K562 (cell line): ENCODE results near the gene NLRP12. TPM values are rescaled to one million over a fixed set of nuclear protein-coding genes. Genes with fewer than 3 reads are reported as not detected.

Experiments
- ATAC-seq: fragments of 200-7000 bp; cut with Tn5 transposase; 3 replicates; pipeline ENCODE4 v1.9.1; 2020; ENCODE audit warnings: moderate library complexity
- BruUV-seq: library from RNA; stranded (reverse); fragments of 400-500 nt; replicated peaks from 2 replicates; lab custom pipeline; 2021; lab: Mats Ljungman, UMichigan
- CTCF ChIA-PET: fragments of 300-600 bp; formaldehyde crosslinking; extraction: SDS; loops from one replicate; lab custom pipeline; 2021; ENCODE audit warnings: low intra/inter-chr PET ratio; lab: Yijun Ruan, JAX
- POLR2A ChIA-PET: fragments of 300-600, 350-650 bp; sonication (Branson Sonifier 250); formaldehyde crosslinking; extraction: SDS; loops from one replicate; lab custom pipeline; 2021; ENCODE audit warnings: antibody characterized with exemption, inconsistent platforms; lab: Yijun Ruan, JAX
- DNase-seq, 4 experiments: peaks; one replicate each; pipeline versions ENCODE4 v3.0.0 to v3.0.0-alpha.2; 2011 to 2018; ENCODE audit warnings: low spot score in 3 of 4, mixed read lengths in 3 of 4; ENCODE audit errors: extremely low read depth in 1 of 4
- FAIRE-seq: peaks from 2 replicates; lab custom pipeline; 2011; peaks lifted over from hg19 to GRCh38; lab: Jason Lieb, UNC
- H2AFZ ChIP-seq: 2 replicates; pipeline ENCODE4 v1.6.0; 2011; ENCODE audit warnings: low read depth, low read length, control low read depth, inconsistent platforms
- H3K27ac ChIP-seq: fragments of 200-600 bp; 3 replicates; pipeline ENCODE4 v1.8.0; 2011; ENCODE audit warnings: low read depth, mild to moderate bottlenecking, control low read depth, inconsistent platforms, low read length, moderate library complexity, mixed read lengths; ENCODE audit errors: extremely low read depth
- H3K27me3 ChIP-seq, 2 experiments: fragments of 300-600 bp in 1 of 2; 2 replicates in 1 of 2; 3 replicates in 1 of 2; pipeline versions ENCODE4 v1.6.0 to v1.8.0; 2011; ENCODE audit warnings: inconsistent platforms in 2 of 2, low read length in 2 of 2, mild to moderate bottlenecking in 1 of 2, mixed read lengths in 1 of 2, moderate library complexity in 1 of 2; ENCODE audit not compliant: control insufficient read depth in 2 of 2, insufficient read depth in 2 of 2
- H3K36me3 ChIP-seq: fragments of 300-600 bp; 3 replicates; pipeline ENCODE4 v1.8.0; 2011; ENCODE audit warnings: mild to moderate bottlenecking, low read length, inconsistent platforms; ENCODE audit not compliant: control insufficient read depth, insufficient read depth
- H3K4me1 ChIP-seq, 2 experiments: fragments of 200-600 bp in 1 of 2; replicated peaks in 1 of 2; 2 replicates in 1 of 2; 3 replicates in 1 of 2; pipeline versions ENCODE4 v1.5.1 to v1.8.0; 2011; ENCODE audit warnings: inconsistent platforms in 2 of 2, low read length in 2 of 2, mild to moderate bottlenecking in 1 of 2, mixed read lengths in 1 of 2, moderate library complexity in 1 of 2; ENCODE audit not compliant: control insufficient read depth in 2 of 2, insufficient read depth in 2 of 2
- H3K4me2 ChIP-seq: 2 replicates; pipeline ENCODE4 v1.6.1; 2011; ENCODE audit warnings: low read length, control low read depth, inconsistent platforms, mixed read lengths; ENCODE audit not compliant: insufficient read depth
- H3K4me3 ChIP-seq: fragments of 200-600 bp; sonication (generic), shearing (Covaris generic); 2 replicates; pipeline ENCODE4 v1.5.1; 2016; ENCODE audit warnings: control low read depth, inconsistent platforms
- H3K79me2 ChIP-seq: fragments of 200-600 bp; 3 replicates; pipeline ENCODE4 v1.8.0; 2011; ENCODE audit warnings: low read length, inconsistent platforms; ENCODE audit not compliant: control insufficient read depth, insufficient read depth
- H3K9ac ChIP-seq, 2 experiments: 2 replicates each; pipeline versions ENCODE4 v1.6.0 to v1.6.1; 2011; ENCODE audit warnings: low read depth in 2 of 2, low read length in 2 of 2, control low read depth in 1 of 2, inconsistent platforms in 1 of 2, mild to moderate bottlenecking in 1 of 2, mixed read lengths in 1 of 2; ENCODE audit not compliant: insufficient read depth in 1 of 2
- H3K9me1 ChIP-seq: one replicate; pipeline ENCODE4 v1.6.0; 2011; ENCODE audit warnings: inconsistent platforms, mild to moderate bottlenecking, low read length, moderate library complexity; ENCODE audit not compliant: control insufficient read depth, insufficient read depth
- H3K9me3 ChIP-seq: replicated peaks from 2 replicates; pipeline ENCODE4 v1.5.1; 2011; ENCODE audit warnings: low read depth, low read length, inconsistent platforms; ENCODE audit not compliant: control insufficient read depth, insufficient read depth
- H4K20me1 ChIP-seq: replicated peaks from 2 replicates; pipeline ENCODE4 v1.6.1; 2011; ENCODE audit warnings: low read length, inconsistent platforms, mixed read lengths; ENCODE audit not compliant: control insufficient read depth, insufficient read depth
- CHD1 ChIP-seq: fragments of 200-600 bp; sonication (generic); IDR thresholded peaks from one replicate; pipeline ENCODE4 v1.6.1; 2012; ENCODE audit warnings: mild to moderate bottlenecking, moderate library complexity, low read length, inconsistent platforms
- HEY1 ChIP-seq: fragments of 250-450 bp; sonication (Bioruptor Pico); IDR thresholded peaks from 2 replicates; pipeline ENCODE4 v1.5.0; 2020; ENCODE audit warnings: mild to moderate bottlenecking, moderate library complexity, borderline replicate concordance
- HIVEP1 ChIP-seq: fragments of 250-450 bp; sonication (Bioruptor Pico); IDR thresholded peaks from 2 replicates; pipeline ENCODE4 v1.4.0; 2020; ENCODE audit warnings: mild to moderate bottlenecking
- HMG20B ChIP-seq: fragments of 250-450 bp; sonication (Bioruptor Pico); IDR thresholded peaks from 2 replicates; pipeline ENCODE4 v1.5.0; 2021; ENCODE audit warnings: mild to moderate bottlenecking
- PHB2 ChIP-seq: fragments of 450-650 bp; IDR thresholded peaks from 2 replicates; pipeline ENCODE4 v1.6.1; 2017; ENCODE audit warnings: low read depth
- SMAD3 ChIP-seq: fragments of 450-650 bp; formaldehyde crosslinking; conservative IDR thresholded peaks from 2 replicates; pipeline ENCODE4 v1.4.0; 2020; ENCODE audit warnings: mild to moderate bottlenecking
- SREBF2 ChIP-seq: sonication (generic); formaldehyde crosslinking; IDR thresholded peaks from 2 replicates; pipeline ENCODE4 v1.4.0; 2020; ENCODE audit warnings: mild to moderate bottlenecking, missing genetic modification reagents
- ZNF431 ChIP-seq: sonication (generic); formaldehyde crosslinking; IDR thresholded peaks from 2 replicates; pipeline ENCODE4 v1.8.0; 2022; ENCODE audit warnings: mild to moderate bottlenecking, missing genetic modification reagents
- ZNF551 ChIP-seq: fragments of 250-450 bp; sonication (Bioruptor Pico); IDR thresholded peaks from 2 replicates; pipeline ENCODE4 v1.5.0; 2021; ENCODE audit warnings: mild to moderate bottlenecking, moderate library complexity
- WGBS: fragments of 100-300 bp; shearing (Covaris generic); methylation state at CpG from one replicate; pipeline ENCODE4 v1.1.6; 2016; ENCODE audit warnings: low coverage, mixed read lengths; ENCODE audit not compliant: insufficient coverage; ENCODE audit errors: missing lambda C conversion rate; 5-methylcytosine and 5-hydroxymethylcytosine counted together
- in situ Hi-C: fragments of 300-500 bp; cut with MboI; formaldehyde crosslinking; loops from 4 replicates; pipeline ENCODE4 v1.15.0; 2018; ENCODE audit warnings: inconsistent platforms, mixed read lengths
- intact Hi-C: fragments of 100-400 bp; cut with micrococcal nuclease; formaldehyde crosslinking; loops from 2 replicates; pipeline ENCODE4 v1.14.2; 2022
- polyA plus RNA-seq, 8 experiments: library from polyadenylated mRNA; depleted of rRNA in 4 of 8; stranded (reverse) in 5 of 8; unstranded in 3 of 8; fragments of >200 nt; fragmentation: Nextera tagmentation in 2 of 8; fragmentation: Illumina TruSeq in 1 of 8; extraction: Ambion mirVana in 2 of 8; extraction: Trizol in 1 of 8; gene quantifications; 2 replicates each; pipeline versions ENCODE4 v1.2.1 to v1.2.3, GENCODE V29; 2011 to 2014; ENCODE audit warnings: inconsistent platforms in 1 of 8, missing spikeins in 1 of 8
- total RNA-seq, 7 experiments: library from RNA; depleted of rRNA in 6 of 7; stranded (reverse); fragments of >200 nt in 6 of 7; fragmentation: Illumina TruSeq in 2 of 7; extraction: Trizol in 2 of 7; gene quantifications; 2 replicates each; pipeline versions ENCODE4 v1.2.1 to v1.2.3, GENCODE V29; 2011 to 2021; ENCODE audit warnings: low replicate concordance in 1 of 7
- TF ChIP-seq, protein P1 (sequence below): sonication (generic); formaldehyde crosslinking; IDR thresholded peaks from 2 replicates; pipeline ENCODE4 v1.8.0; 2023; ENCODE audit warnings: mild to moderate bottlenecking, missing genetic modification reagents
- TF ChIP-seq, protein P2 (sequence below): fragments of 250-450 bp; sonication (Bioruptor Pico); IDR thresholded peaks from 2 replicates; pipeline ENCODE4 v1.8.0; 2022; ENCODE audit warnings: moderate library complexity, mild to moderate bottlenecking, inconsistent platforms

The NLRP12 gene
- total and polyA plus RNA-seq, 9 of the 15 experiments (the other 6 are each of a cell fraction or from before 2014, with no cell fraction given), result not detected

DNA sequence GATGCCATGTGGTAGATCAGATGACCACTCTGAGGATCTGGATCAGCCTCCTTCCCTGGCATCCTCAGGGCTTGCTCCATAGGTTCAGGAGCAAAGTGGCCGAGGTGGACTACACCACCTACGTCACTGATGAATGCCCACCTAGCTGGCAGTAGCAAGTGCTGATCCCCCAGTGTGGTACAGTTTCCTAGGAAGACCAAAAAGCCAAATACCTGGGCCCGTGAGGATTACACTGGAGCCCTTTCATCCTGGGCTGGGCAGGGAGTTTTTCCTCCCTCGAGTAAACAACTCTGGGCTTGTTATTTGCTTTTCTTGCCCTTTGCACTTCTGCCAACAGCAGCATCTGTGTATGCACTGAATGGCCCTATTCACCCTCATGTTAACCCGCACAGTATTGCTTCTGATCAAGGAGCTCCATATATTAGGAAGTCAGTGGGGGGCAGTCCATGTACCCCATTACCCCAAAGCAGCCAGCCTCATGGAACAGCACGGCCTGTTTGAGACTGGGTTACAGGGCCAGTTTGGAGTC is 40.3 kb upstream of the NLRP12 start:
- Histone ChIP-seq H3K9ac (no peak overlapping the region), H3K9me3 (no peaks in the 10 kb centered on the region), H2AFZ (no peak overlapping the region), H3K9me1 (peaks cover 4% of the 10 kb centered on the region), H3K79me2 (peaks cover 10% of the 10 kb centered on the region), H4K20me1 (0 out of 2 replicates have a peak, but pooled peaks cover 5% of the 10 kb centered on the region), H3K4me1 (peaks cover 13 to 37% of the 10 kb centered on the region in 2 experiments; a peak in 4 of 5 replicates), H3K4me3 (no peak overlapping the region), H3K27ac (no peak overlapping the region), H3K36me3 (no peaks in the 10 kb centered on the region), H3K4me2 (no peak overlapping the region), H3K27me3 (peaks cover 14 to 28% of the 10 kb centered on the region in 2 experiments; a peak in 4 of 5 replicates)
- TF ChIP-seq ZNF551 (CRISPR knock-in tag) (no peak), CHD1 (no peak), SMAD3 (CRISPR knock-in tag) (no peak), PHB2 (no peak), HIVEP1 (no peak), SREBF2 (CRISPR knock-in tag) (no peak), ZNF431 (CRISPR knock-in tag) (no peak), HMG20B (no peak), HEY1 (CRISPR knock-in tag) (no peak)
- TF ChIP-seq, protein P1, sequence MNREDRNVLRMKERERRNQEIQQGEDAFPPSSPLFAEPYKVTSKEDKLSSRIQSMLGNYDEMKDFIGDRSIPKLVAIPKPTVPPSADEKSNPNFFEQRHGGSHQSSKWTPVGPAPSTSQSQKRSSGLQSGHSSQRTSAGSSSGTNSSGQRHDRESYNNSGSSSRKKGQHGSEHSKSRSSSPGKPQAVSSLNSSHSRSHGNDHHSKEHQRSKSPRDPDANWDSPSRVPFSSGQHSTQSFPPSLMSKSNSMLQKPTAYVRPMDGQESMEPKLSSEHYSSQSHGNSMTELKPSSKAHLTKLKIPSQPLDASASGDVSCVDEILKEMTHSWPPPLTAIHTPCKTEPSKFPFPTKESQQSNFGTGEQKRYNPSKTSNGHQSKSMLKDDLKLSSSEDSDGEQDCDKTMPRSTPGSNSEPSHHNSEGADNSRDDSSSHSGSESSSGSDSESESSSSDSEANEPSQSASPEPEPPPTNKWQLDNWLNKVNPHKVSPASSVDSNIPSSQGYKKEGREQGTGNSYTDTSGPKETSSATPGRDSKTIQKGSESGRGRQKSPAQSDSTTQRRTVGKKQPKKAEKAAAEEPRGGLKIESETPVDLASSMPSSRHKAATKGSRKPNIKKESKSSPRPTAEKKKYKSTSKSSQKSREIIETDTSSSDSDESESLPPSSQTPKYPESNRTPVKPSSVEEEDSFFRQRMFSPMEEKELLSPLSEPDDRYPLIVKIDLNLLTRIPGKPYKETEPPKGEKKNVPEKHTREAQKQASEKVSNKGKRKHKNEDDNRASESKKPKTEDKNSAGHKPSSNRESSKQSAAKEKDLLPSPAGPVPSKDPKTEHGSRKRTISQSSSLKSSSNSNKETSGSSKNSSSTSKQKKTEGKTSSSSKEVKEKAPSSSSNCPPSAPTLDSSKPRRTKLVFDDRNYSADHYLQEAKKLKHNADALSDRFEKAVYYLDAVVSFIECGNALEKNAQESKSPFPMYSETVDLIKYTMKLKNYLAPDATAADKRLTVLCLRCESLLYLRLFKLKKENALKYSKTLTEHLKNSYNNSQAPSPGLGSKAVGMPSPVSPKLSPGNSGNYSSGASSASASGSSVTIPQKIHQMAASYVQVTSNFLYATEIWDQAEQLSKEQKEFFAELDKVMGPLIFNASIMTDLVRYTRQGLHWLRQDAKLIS (CRISPR knock-in tag), result no peak
- TF ChIP-seq, protein P2, sequence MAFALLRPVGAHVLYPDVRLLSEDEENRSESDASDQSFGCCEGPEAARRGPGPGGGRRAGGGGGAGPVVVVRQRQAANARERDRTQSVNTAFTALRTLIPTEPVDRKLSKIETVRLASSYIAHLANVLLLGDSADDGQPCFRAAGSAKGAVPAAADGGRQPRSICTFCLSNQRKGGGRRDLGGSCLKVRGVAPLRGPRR (CRISPR knock-in tag), result no peak
- in situ Hi-C loops, result no loop called here
- BruUV-seq, result no TSS peak
- ATAC-seq (no peak), DNase-seq (peak in 2 of 4 experiments; percentile 1), FAIRE-seq (no peak)
- intact Hi-C loops, result no loop called here
- 38% methylated on average over 6 of the region's 6 CpGs for WGBS
- ChIA-PET CTCF (no interaction called here), POLR2A (no interaction called here)
